ENCODE results near the gene PRKG2.
"Not testable (repeated sequence)": the region's sequence is repeated elsewhere in the genome, so short reads cannot be mapped to it uniquely, and the experiment has no call there.

PRKG2 gene

GRCh38 chr4:81214881-81215868 is at the start of gene PRKG2:
Gene PRKG2 (minus strand): TSS chr4:81215222. CDS start chr4:81205047, 10,175 bp downstream.
- no peak for DNase-seq

GRCh38 chr4:81260443-81261101 is 45.5 kb upstream of the PRKG2 start:
- DNase-seq = no peak

- no peak for DNase-seq
Measured at GRCh38 chr4:81258841-81259550, 44.0 kb upstream of the PRKG2 start.

- DNase-seq = no peak
Measured at GRCh38 chr4:81257816-81258215, 42.8 kb upstream of the PRKG2 start.

- no peak for DNase-seq
Measured at GRCh38 chr4:81257021-81257420, 42.0 kb upstream of the PRKG2 start.

- DNase-seq = no peak
Measured at GRCh38 chr4:81256059-81256970, 41.3 kb upstream of the PRKG2 start.

- DNase-seq = no peak
Measured at GRCh38 chr4:81255524-81255923, 40.5 kb upstream of the PRKG2 start.

- DNase-seq = no peak
Measured at GRCh38 chr4:81250430-81250829, 35.4 kb upstream of the PRKG2 start.

- no peak for DNase-seq
Measured at GRCh38 chr4:81245218-81246009, 30.4 kb upstream of the PRKG2 start.

GRCh38 chr4:81237791-81238190 is 22.8 kb upstream of the PRKG2 start:
- no peak for DNase-seq

- no peak for DNase-seq
Measured at GRCh38 chr4:81235982-81236749, 21.1 kb upstream of the PRKG2 start.

- no peak for DNase-seq
Measured at GRCh38 chr4:81227968-81228367, 12.9 kb upstream of the PRKG2 start.

GRCh38 chr4:81227138-81227537 is 12.1 kb upstream of the PRKG2 start:
- no peak for DNase-seq

- DNase-seq = no peak
Measured at GRCh38 chr4:81225252-81225651, 10.2 kb upstream of the PRKG2 start.

- DNase-seq = not testable (repeated sequence)
Measured at GRCh38 chr4:81222082-81222472, 7.1 kb upstream of the PRKG2 start.

- DNase-seq = no peak
Measured at GRCh38 chr4:81221303-81222081, 6.5 kb upstream of the PRKG2 start.

- no peak for DNase-seq
Measured at GRCh38 chr4:81220271-81220670, 5.2 kb upstream of the PRKG2 start.

- DNase-seq = no peak
Measured at GRCh38 chr4:81218206-81218605, 3.2 kb upstream of the PRKG2 start.

- no peak for DNase-seq
Measured at GRCh38 chr4:81217779-81218178, 2.8 kb upstream of the PRKG2 start.

GRCh38 chr4:81215931-81216330 is 909 bp upstream of the PRKG2 start:
- no peak for DNase-seq

All from NCI-H510A (cell line).